Head of caudate nucleus (tissue), 42 donors: ENCODE measurements around the gene ZNF664.

Experiments used
- DNase-seq, 42 donors: peaks; one replicate each; pipeline versions ENCODE4 v3.0.0 to v3.0.0-alpha.2; 2020 to 2021; ENCODE audit warnings: mixed read lengths in 7 of 42
- intact Hi-C: fragments of 100-400 bp; cut with DNase I; formaldehyde crosslinking; loops from one replicate; pipeline ENCODE4 v1.15.0; 2022

The ZNF664 gene

GRCh38 chr12:124017064-124017463 is 44.0 kb downstream of the ZNF664 start:
- intact Hi-C loops = no loop called here

GRCh38 chr12:124018539-124018938 is 45.5 kb downstream of the ZNF664 start:
- intact Hi-C loops = no loop called here

More at GRCh38 chr12:124017064-124017463, 44.0 kb downstream of the ZNF664 start:
- DNase-seq = no peak

GRCh38 chr12:124019115-124019514 is 46.1 kb downstream of the ZNF664 start:
- DNase-seq = peak in 1 of 42 donors; percentile 2
- intact Hi-C loops = no loop called here

More at GRCh38 chr12:124018539-124018938, 45.5 kb downstream of the ZNF664 start:
- no peak for DNase-seq

DNA sequence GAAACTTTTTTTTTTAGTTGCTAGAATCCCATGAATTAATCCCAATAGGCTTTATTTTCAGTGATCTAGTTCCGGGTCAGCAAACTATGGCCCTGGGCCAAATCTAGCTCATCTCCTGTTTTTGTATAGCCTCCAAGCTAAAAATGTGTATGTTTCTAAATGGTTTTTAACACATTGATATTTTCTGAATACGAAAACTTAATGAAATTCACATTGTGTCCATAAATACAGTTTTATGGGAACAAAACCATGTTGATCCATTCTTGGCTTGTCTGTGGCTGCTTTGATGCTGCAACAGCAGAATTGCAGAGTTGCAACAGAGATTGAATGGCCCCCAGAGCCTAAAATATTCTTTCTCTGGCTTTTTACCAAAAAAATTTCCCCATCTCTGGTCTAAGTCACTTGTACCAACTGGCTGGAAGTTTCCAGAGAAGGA is 47.5 kb downstream of the ZNF664 start:
- peak in 1 of 42 donors; percentile 13 for DNase-seq
- intact Hi-C loops = no loop called here

GRCh38 chr12:124021007-124021406 is 48.0 kb downstream of the ZNF664 start:
- intact Hi-C loops = no loop called here

DNA sequence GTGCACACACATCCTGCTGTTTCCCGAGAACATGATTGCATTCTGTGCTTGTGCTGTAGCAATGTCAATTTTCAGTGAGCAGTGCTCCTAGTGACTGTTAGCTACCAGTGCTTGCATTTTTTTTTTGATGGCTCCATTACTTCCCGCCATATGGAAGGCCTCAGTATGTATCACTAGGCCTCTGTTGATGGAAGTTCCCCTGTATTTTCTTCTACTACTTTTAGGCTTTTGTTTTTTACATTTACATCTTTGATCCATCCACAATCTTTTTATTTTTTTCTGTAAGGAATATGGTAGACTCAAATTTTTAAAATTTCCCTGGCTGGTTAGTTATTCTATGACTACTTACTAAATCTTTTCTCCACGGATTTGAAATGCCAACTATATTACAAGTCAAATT is 49.1 kb downstream of the ZNF664 start:
- intact Hi-C loops = no loop called here
- DNase-seq = no peak

More at GRCh38 chr12:124021007-124021406, 48.0 kb downstream of the ZNF664 start:
- DNase-seq = peak in 1 of 42 donors; percentile 17

GRCh38 chr12:124024263-124024678 is 51.3 kb downstream of the ZNF664 start:
- intact Hi-C loops = no loop called here
- DNase-seq = no peak

GRCh38 chr12:124024776-124025175 is 51.8 kb downstream of the ZNF664 start:
- DNase-seq = no peak
- intact Hi-C loops = no loop called here

- intact Hi-C loops = no loop called here
- no peak for DNase-seq
These were observed 52.6 kb downstream of the ZNF664 start for GRCh38 chr12:124025661-124026060.

DNA sequence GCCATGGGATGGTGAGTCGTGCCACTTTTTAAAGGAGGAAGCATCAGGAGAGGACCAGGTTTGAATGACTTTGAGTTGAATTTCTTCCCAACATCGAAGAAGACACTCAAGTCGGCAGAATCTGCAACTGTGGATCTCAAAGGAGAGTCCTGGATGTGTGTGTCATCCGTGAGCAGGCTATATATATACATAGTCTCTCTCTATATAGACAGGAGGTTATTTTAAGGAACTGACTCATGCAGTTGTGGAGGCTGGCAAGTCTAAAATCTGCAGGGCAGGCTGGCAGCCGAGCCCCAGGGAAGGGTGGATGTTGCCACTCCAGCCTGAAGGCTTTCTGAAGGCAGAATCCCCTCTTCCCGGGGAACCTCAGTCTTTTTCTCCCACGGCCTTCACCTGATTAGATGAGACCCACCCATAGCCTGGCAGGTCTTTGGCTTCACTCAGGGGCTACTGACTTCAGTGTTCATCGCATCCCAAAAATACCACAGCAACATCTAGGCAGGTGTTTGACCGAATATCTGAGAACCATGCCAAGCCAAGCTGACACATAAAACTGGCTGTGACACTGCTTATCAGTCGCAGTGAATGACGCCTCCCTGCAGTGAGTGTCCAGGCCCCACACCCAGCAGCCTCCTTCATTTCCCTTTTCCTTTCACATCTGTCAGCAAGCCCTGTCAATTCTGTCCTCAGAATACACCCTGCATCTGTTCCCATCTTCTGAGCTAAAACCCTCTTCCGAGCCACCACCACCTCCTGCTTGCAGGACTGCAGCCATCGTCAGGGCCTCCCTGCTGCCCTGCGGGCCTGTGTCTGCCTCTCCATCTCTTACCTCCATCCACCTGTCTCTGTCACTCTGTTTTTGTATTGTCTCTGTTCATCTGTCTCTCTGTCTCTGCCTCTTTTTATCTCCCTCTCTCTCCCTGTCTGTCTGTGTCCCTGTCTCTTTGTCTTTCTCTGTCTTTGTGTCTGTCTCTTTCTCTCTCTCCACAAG is 54.0 kb downstream of the ZNF664 start:
- intact Hi-C loops = no loop called here
- DNase-seq = peak in 11 of 42 donors; percentile 20 to 78 (median 39)

- intact Hi-C loops = no loop called here
- DNase-seq = peak in 1 of 42 donors; percentile 15
These were observed 54.9 kb downstream of the ZNF664 start for GRCh38 chr12:124027753-124028554.

- DNase-seq = no peak
- intact Hi-C loops = no loop called here
These were observed 55.5 kb downstream of the ZNF664 start for GRCh38 chr12:124028555-124028925.

DNA sequence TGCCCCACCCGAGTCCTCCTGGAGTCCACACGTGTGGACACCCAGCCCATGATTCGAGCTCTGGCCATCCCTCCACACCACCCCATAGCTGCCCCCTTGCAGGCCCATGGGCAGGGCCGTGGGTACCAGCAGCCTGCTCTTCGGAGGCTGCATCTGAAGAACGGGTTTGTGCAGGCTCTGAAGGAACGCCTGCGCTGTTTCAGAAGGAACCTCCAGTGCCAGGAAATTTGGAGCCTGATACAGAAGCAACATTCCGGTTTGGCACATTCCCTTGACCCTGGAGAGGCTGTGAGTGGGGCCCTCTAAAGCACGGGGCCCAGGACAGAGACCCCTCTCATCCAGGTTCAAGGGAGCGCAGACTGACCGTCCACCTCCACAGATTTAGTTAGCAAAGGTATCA is 57.0 kb downstream of the ZNF664 start:
- DNase-seq = no peak
- intact Hi-C loops = no loop called here

DNA sequence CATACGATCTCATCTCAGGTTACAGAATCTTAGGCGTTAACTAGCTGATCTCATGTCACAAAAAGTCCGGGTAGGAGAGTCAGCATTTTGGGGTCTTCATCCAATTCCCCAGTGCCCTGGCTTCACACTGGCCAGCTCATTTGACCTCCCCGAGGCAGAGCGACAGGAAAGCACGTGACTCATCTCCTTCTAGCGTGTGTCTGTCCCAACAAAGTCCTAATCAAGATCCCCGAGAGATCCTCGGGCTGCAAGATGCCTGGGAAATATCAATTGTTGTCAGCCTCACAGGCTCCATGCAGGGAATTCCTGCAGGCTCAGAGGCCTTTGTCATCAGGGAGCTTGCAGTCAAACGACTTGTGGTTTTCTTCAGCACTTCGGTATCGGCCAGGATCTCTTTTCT is 57.5 kb downstream of the ZNF664 start:
- intact Hi-C loops = no loop called here
- DNase-seq = no peak

DNA sequence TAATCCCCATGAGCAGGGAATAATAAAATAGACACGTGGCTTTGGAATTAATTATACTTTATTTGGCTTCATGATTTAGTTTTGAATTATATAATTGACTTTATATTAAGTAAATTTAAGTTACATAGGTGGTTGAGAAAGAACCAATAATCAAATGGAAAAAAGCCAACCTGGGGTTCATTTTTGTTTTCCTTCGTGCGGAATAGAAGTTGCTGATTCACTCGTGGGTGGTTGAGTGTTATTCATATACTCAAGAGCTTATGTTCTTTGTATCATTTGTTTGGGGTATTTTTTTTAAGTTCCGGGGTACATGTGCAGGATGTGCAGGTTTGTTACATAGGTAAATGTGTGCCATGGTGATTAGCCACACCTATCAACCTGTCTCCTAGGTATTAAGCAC is 58.0 kb downstream of the ZNF664 start:
- intact Hi-C loops = no loop called here

DNA sequence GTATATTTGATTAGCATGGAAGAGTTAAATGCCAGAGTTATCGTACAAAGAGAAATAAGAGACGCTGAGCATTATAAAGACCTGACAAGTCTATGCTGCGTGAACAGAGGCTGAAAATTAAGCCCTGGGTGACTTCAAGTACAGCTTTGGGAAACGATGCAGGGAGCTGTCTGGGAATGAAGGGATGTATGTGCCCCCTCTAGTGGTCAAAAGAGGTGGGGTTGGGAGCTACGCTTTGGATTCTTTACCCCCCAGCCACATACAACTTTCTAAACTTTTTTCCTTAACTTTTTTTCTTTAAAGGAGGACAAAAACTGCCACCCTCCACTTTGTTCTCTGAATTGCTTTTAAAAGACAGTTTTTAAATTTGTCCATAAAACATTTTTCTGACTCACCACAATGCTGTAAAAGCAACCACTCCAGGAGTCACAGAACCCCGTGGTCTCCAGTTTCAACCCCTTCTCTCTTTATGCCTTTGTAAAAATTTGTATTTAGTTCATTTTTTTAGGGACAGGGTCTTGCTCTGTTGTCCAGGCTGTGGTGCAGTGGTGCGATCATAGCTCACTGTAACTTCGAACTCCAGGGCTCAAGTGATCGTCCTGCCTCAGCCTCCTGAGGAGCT is 59.4 kb downstream of the ZNF664 start:
- intact Hi-C loops = no loop called here
- DNase-seq = peak in 33 of 42 donors; percentile 32 to 87 (median 60)

More for the DNA sequence above, 58.0 kb downstream of the ZNF664 start:
- DNase-seq = no peak

GRCh38 chr12:124033859-124034258 is 60.8 kb downstream of the ZNF664 start:
- no peak for DNase-seq
- intact Hi-C loops = no loop called here

DNA sequence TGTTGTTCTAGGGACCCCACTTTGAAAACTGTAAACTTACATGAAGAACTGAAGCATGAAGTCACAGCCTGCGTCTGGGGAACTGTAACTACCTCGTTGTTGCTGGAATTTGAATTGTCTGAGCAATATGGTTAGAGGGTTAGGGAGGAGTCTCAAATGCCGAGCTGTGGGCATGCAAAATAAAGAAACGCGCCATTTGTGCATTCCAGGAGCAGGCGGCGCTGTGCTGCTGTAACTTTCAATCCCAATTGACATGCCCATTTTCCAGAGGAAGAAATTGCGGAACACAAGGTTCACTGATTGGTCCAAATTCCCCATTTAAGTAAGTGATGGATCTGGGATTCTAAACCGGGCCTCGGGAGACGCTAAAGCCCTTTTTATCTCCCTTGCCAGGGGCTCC is 61.3 kb downstream of the ZNF664 start:
- intact Hi-C loops = no loop called here
- no peak for DNase-seq

GRCh38 chr12:124035163-124035562 is 62.1 kb downstream of the ZNF664 start:
- intact Hi-C loops = loop anchor here (5.0 kb wide), 1 partner anchor 732 kb away; no protein-coding TSS in a partner anchor
- DNase-seq = no peak
